ENCODE measurements around the gene TLCD5.
A peak's percentile ranks its signal among the peaks of the same experiment; 100 is the strongest.

TLCD5 gene

DNA sequence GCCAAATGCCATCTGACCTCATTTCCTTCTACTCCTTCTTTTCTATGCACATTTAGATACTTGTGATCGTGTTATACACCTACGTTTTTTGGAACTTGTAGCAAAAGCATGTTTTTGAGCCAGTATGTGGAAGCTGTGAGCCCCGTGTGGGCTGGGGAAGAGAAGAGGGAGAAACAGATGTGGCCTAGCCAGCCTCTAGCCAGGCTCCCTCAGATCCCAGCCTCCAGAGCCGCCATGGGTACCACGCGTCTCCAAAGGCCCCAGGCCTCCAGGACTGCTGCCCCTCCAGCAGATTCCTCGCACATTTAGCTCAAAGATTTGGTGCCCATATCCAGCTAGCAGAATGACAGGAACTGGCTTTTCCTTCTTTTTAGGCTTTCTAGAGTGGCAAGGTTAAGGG, 17.0 kb upstream of the TLCD5 start:
- no peak for DNase-seq

DNA sequence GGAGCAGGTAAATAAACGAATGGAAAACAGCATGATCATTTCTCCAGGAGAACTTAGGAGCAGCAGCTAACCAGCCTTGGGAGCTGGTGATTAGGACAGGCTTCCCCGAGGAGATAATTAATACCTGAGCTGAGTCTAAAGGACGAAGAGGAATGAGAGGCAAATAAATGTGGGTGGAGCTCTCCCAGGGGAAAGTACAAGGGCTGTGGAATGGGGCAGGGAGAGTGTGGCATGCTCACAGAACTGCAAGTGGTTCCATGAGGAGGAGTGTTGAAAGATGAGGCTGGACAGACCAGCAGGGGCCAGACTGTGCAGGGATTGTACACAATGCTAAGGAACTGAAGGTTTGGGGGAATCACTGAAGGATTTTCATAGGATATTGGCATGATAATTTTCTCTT, 14.2 kb upstream of the TLCD5 start:
- DNase-seq: no peak

DNA sequence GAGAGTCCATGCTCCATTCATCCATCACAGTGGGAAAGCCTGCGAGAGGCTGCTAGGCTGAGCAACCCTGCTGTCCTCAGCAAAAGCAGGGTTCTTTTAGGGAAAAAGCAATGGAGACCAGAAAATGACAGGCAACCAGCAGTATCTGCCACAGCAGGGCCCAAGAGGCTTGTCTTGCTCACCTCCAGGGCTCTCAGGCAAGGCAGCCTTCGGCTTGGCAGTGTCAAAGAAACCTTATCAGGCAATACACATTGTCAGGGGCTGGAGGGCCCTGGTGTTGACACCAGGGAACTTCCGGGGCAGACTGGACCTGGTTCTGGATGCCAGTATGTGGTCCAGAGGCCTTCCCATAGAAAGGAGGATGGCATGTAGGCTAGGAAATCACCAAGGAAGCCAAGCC, 10.2 kb upstream of the TLCD5 start:
- no peak for DNase-seq

DNA sequence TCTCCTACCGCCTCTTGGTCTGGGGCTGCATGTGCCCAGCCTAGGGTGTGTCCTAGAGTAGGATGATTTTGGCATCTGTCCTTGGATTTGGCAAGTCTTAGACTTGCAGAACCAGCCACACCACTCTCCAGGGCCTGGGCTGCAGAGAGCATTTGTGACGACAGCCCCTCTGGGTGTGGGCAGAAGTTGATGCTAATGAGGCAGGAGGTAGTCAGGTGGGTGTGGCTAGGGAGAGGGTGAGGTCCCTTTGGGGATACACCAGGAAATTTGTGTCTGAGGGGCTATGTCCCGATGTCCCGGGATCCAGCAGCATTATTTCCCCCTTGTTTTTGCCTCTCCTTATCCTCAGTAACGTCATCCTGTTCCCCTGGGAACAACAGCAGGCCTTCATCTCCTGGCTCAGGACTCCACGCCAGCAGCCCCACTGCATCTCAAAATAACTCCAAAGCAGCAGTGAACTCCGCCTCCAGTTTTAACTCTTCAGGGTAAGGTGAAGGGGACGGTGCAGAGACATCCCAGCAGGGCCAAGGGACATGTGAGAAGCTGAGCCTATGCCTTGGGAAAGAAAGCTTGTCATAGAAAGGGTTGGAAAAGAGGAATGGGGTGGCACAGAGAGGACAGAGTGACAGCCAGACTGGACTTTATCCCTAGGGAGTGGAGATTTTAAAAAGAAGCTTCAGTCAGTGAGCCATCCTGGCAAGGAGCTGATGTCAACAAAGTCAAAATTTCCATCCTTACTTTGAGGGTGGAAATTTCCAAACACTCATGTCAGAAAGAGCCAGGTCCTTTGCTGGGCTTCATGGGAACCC, 8.0 kb upstream of the TLCD5 start:
- DNase-seq: no peak

DNA sequence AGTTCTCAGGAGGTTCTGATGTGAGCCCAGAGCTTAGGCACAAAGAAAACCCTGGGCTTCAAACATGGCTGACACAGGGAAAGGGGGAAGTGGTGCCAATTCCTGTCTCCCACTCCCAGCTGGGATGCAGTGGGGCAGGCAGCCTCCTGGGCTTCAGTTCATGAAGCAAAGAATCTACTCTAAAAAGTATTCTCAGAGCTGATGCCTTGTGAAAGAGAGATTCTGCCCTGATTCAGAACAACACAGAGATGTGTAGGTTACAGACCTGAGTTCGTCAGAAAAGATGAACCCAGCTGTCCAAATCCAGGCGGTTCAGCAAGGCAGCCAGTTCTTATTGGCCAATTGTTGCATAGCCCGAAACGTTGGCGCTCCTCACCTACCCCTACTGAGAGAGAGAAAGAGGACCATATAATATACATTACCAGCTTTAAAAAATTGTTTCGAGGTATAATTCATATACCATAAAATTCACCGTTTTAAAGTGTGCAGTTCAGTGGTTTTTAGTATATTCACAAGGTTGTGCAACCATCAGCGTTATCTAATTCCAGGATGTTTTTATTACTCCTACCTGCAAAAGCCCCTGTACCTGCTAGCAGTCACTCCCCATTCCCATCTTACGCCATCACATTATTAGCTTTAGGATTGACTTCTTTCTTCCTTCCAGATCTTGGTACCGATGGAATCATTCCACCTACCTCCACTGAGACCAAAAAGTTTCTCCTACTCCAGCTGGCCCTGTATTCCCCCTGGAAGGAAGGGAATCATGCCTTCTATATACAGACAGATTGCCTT, 7.2 kb upstream of the TLCD5 start:
- DNase-seq: no peak

DNA sequence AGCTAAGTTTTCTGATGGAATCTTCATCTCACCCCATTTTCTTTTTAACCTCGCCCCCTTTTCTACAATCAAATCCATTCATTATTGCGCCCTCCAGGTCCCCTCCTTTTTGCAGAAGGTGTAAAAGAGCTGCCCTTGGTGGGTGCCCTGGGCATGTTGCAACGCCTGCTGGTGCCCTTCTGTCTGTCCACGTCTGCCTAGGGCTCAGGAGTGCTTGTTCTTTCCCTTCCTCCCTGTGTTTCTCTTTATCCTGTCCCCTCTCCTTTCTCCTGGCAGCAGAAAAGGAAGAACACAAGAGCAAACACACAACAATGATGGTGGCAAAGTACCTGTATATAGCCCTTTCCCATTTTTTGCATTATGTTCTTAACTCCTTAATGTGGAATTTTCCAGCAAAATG, 6.2 kb upstream of the TLCD5 start:
- no peak for DNase-seq

DNA sequence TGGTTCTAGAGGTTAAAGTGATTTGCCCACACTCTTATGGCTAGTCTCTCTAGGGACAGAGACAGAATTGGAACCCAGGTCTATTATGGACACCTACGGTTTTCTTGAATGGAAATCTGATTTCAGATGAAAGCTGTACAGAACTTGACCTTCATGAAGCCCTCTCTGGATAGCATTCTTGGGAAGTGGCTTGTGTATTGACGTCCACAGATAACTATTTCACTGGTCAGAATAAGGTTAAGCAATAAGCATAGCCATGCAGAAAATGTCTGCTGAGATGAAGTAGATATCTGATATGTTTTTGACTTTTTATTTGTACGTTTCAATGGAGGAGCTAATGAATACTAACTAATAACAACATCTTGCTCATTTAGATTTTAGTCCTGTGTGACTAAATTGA, 1.1 kb downstream of the TLCD5 start:
- peak; percentile 65 for DNase-seq

DNA sequence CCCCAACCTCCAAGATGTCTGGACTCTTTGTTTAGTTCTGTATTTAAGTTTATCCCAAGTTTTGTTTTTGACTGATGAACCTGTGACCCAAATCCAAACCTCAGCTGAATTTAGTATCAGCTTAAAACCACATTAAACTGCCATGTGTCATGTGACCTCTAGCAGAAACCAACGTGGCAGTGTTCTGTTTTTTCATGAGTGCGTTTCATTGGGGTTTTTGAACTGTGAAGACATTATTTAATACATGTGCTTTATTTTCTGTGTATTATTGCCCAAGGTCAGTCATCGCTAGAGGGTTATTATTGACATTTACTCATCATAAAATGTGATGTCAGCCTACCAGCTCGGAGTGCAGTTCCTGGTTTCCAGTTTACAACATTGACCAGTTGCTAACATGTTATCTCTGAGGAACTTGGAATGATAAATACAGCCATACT, 1.8 kb downstream of the TLCD5 start:
- peak; percentile 87 for DNase-seq

DNA sequence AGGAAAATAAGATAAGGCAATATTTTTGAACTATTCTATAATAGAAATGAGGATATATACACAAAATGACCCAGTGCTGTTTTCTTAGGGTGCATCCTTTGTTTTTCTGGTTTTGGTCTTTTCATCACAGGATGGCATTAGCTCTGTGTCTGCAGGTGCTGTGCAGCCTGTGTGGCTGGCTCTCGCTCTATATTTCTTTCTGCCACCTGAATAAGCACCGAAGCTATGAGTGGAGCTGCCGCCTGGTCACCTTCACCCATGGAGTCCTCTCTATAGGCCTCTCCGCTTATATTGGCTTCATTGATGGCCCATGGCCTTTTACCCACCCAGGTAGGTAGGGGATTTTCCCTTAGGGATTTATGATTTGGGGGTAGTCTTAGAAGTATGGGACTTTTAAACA, 2.2 kb downstream of the TLCD5 start:
- DNase-seq: no peak

DNA sequence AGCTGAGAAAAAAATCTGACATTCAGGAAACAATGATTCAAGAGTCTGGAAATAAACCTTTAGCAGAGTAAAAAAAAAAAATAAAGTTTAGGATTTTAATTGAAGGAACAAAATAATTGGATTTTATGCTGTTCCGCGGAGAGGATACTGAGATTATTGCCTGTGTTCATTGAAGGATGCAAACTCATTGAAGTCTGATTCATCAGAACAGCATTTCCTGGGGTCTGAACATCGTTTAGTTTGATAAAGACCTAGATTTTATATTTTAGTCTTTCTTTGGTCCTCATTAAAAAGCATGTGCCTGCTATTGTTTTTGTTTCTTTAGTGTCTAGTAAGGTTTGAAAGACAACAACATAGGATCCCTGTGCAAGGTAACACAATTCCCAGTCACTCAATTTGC, 4.5 kb downstream of the TLCD5 start:
- no peak for DNase-seq

DNA sequence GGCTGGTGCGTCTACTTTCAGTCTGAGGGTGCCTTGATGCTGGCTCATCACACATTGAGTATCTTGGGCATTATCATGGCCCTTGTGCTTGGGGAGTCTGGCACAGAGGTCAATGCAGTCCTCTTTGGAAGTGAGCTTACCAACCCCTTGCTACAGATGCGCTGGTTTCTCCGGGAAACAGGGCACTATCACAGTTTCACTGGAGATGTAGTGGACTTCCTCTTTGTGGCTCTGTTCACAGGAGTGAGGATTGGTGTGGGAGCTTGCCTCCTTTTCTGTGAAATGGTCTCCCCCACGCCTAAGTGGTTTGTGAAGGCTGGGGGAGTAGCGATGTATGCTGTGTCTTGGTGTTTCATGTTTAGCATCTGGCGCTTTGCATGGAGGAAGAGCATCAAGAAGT, 4.9 kb downstream of the TLCD5 start:
- DNase-seq: peak; percentile 67

DNA sequence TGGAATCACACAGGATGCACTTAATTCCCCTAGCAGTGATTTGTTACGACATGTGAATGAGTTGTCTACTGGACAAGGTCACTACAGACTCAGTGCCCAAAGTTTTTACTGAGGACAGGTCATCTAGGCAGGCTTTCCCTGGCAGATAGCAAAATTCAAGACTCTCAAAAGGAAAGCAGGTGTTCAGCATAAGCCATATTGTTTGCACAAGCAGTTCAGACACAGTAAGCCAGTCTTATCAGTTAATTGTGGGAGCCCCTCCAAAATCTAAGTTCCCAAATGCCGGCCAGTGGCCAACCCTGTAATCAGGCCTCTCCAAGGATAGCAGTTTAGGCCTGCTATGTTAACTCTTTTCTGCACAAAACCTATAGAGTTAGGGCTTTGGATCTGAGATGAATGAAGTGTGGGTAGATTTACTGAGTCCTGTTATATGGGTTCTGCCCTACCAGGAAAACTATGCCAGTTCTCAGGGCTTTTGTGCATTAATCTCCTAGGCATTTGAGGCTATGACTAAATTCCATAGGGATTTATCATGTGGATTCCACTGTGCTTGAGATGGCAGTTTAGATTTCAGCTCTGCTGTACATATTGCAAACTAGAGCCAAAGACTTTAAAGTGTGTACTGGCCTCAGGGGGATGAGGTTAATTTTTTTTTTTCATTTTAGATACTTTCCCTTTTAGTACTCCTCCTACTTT, 6.3 kb downstream of the TLCD5 start:
- DNase-seq: no peak

DNA sequence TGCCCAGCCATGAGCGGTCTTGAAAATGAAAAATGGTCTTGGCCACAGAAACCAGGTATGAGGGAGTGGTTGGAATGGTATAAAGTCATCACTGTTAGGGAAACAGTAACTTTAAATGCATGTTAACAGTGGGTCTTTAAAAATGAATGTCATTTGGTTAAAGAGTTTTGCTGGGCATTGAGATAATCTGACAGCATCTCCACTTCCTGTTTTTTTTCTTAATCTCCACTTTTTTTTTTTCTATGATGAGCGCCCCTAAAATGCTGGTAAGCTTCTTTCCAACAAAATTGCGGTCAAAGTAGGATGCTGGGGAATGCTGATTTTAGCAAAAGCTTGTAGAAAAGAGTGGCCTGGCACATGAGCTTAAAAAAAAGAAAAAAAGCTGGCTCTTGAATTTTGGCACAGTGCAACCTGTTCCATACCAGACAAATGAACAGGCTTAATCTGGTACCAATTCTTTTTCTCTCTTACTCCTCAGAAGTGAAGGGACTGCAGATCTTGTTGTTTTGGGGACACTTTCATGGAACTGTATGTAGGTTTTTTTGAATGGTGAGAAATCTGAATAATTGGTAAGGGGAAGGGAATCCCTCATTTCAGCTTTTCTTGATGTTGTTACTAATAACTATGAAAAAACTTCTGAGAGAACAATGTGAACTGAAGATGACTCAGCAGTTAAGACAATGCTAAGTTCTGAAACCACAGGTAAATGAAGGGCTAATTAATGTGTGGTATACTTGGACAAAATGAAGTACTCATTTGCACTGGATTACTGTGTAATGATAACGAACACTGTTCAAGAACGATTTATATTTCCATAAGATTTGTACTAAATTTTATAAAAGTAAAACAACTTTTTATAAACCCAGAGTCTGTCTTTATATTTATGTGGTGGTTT, 8.0 kb downstream of the TLCD5 start:
- DNase-seq: peak; percentile 52

DNA sequence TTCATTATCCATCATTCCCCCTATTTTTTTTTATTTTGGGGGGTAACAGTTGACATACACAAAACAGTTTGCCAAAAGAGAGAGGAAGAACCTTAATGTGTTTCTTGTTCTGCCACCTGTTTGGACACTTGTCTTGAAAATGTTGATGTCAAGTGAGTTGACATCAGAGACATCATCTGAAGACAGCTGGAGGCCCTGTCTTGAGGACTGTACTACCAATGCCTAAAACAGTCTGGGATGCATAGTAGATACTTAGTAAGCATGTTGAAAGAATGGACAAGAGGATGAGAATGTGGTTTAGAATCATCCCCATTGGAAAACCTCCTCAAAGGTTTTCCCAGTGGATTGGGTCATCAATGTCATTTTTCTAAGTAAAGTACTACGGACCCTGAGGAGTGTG, 8.7 kb downstream of the TLCD5 start:
- no peak for DNase-seq

DNA sequence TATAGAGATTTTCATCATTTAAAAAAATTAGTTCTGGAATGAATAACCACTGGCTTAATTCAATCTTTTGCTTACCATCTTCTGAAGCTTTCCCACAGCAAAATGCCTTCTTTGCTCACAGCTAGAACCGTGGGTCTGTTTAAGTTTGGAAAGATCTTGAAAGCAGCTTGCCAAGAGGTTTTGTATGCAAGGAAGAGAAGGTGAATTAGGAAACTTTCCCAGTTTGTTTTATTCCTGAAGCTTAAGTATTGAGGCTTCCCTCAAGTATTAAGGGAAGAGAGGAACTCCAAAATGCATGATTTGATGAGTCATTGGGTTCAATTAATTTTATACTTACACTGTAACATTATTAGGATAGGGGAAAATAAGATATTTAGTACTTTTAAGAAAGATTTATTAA, 9.2 kb downstream of the TLCD5 start:
- no peak for DNase-seq

DNA sequence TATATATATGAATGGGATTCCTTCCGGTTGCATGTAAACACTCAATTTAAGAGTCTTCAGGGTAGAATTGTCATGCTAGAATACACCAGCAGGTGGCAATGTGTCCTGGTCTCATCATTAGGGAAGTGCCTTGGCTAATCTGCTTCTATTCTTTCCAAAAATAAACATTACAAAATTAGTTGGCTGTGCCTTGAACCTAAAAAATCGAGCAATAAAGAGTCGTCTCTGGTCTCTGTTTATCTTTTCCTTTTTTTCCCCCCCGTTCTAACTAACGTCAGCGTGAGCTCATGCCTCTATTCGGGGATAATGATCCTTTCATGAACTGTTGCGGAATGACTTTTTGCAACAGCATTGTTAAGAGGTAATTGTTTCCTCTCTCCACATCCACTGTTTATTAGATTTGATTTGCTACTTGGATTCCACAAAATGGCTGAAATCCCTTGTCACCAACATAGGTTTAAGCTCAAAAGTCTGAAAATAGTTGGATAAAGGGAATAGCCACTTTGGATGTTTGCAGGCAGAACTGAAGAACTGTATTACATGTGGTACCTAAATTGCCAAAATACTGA, 9.9 kb downstream of the TLCD5 start:
- peak; percentile 97 for DNase-seq

DNA sequence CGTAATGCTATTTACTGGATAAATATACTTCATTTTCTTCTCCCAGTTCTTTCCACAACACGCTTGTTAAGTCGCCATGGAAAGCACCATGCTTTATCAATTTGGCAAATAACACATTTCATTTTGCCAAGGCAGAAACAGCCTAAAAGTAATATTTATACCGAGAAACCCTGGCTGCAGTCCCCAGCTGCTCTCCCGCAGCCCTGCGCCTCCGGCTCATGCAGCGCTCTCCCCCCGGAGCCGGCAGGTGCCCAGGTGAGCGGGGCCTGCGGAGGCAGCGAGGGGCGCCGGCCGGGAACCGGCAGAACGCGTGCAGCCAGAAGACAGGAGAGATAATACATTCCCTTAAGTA, 10.4 kb downstream of the TLCD5 start:
- no peak for DNase-seq

DNA sequence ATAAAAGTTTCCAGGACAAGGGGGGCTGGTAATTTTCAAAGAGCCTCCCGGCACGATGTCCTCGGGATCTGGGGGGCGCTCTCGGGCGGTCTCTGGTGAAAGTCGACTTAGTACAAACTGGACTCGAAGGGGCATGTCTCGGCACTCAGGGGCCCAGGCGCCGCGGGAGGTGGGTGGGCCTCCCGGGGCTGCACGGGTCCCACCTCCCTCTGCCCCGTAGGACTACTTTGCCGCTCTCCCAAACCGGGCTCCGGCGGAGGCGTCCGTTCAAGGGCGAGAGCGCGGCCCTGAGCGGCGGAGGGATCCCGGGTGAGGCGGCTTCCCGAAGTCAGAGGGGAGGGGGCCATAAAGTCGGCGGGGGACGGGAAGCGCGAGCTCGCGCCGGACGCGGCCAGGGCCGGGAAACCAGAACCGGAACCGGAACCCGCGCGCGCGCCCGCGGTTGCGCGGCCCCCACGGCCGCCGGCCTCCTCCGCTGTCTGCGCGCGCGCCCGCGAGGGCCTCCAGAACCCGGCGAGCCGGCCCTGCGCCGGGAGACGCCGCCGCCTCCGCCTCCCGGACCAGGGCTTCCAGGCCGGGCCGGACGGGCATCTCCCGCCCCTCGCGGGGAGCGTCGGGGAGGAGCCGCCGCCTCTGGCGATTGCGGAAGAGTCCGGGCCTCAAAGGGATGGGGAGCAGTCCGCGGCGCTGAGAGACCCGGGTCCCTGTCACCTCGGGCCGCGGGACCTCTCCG, 11.0 kb downstream of the TLCD5 start, which contains the start of gene ARHGEF12:
Gene ARHGEF12 (plus strand): TSS at position 506 of the 733 bp plus-strand sequence. CDS start 831 bp downstream, outside the sequence.
- peak; percentile 97 for DNase-seq

DNA sequence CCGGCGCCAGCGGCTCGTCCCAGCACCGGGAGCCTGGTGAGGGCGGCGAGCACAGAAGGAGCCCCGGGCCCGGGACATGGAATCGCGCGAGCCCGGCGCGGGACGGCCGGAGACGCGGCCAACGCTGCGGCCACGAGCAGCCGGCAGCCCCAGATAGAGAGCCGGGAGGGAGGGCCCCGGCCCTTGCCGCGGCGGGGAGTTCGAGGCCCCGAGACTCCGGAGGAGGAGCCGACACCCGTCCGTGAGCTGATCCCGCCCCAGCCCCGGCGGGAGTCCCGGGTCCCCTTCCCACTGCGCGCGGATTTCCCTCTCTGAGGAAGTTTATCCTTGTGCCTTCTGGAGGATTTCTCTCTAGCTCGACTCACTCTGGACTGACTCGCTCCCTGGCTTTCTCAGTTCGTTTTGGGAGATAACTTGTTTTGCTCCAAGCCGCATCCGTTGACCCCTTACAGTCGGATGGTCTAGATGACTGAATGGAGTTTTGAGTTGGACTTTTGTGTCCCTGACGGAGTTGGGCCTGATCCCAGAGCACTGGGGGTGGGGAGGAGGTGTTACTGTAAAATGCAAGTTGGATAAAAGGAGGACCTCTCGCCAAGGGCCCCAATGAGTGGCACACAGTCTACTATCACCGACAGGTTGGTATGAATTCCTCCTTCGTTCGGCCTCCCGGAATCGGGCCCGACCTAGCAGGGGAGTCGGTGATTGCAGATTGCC, 11.7 kb downstream of the TLCD5 start:
- peak; percentile 85 for DNase-seq

DNA sequence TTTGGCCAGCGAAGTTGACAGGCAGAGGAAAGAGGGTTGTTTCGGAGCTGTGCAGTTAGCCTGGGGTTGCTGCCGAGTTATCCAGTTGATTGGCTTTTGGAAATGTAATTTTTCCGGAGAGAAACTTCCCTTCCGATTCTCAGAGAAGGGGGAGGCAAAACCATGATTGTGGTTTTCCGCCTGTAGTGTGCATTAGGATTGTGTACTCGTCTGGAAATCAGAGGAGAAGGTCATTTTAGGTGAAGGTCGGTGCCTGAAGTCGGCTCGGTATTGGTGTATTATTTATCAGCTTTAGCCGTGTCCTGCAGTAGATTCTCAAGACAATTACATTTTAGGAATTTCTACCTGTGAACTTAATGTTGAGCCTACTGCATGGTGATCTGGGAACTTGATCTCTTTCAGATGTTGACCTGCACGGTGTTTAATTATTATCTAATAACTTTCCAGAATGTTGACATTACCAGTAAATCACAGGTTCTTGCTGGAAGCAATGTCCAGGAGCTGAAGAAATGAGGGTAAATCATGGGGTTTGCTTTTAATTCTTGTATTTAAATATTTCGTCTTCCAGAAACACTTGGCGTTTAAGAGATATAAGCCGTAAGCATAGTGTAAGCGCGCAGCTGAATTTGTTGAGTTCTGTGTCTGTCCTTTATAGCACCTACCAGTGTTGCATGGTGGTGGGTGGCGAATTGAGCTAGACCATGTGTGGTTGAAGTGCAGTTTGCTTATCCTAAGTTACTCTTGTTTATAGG, 12.4 kb downstream of the TLCD5 start:
- peak; percentile 70 for DNase-seq
